Measurements from ENCODE around the gene CCS. TPM values are rescaled to one million over a fixed set of nuclear protein-coding genes. Genes with fewer than 3 reads are reported as not detected.

The CCS gene
- total RNA-seq, 3 donors from 2014 or later: 27.5 to 44.2 (median 33.1) TPM

DNA sequence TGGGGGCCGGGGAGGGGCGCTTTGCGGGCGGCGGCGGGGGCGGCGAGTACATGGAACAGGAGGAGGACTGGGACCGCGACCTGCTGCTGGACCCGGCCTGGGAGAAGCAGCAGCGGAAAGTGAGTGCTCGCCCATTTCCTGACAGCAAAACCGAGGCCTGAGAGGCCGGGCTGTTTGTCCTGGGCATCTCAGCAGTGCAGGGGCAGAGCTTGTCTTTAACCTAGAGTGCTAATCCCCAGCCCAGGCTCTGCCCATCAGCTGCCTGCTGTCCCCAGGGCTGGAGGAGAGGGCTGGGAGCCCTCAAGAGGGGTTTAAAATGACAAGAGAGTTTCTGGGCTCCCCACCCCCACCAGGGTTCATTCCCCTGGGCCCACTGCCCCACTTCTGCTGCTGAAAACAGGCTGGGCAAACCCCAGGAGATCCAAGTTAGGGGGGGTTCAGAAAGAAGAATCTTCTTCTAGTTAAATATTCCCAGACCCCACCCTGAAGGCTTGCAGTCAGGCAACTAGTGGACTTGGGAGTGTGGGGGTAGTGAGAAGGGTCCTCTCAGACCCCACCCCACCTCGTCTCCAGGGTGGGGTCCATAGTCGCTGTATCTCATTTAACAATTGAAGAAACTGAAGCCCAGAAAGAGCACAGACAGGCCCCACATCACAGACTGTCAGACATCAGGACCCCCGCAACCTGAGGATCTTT lies 45.9 kb upstream of the CCS start:
- no peak for DNase-seq (ENCODE audit: low spot score in 2 of 2)
- H3K4me3 ChIP-seq: peak overlapping the region; percentile 76 to 92 (median 79)
- no peaks in the 10 kb centered on the region for H3K27me3 ChIP-seq
- H3K4me1 ChIP-seq: no peaks in the 10 kb centered on the region
- no peaks in the 10 kb centered on the region for H3K9me3 ChIP-seq
- peak overlapping the region in 1 of 2 donors; percentile 44 for H3K27ac ChIP-seq
- intact Hi-C loops (cut with DNase I; ENCODE audit: low total_unique reads): no loop called here
- no peaks in the 10 kb centered on the region for H3K36me3 ChIP-seq
- no peak for TF ChIP-seq POLR2AphosphoS5 (IDR thresholded peaks at IDR 0.05)
- TF ChIP-seq, protein P1, sequence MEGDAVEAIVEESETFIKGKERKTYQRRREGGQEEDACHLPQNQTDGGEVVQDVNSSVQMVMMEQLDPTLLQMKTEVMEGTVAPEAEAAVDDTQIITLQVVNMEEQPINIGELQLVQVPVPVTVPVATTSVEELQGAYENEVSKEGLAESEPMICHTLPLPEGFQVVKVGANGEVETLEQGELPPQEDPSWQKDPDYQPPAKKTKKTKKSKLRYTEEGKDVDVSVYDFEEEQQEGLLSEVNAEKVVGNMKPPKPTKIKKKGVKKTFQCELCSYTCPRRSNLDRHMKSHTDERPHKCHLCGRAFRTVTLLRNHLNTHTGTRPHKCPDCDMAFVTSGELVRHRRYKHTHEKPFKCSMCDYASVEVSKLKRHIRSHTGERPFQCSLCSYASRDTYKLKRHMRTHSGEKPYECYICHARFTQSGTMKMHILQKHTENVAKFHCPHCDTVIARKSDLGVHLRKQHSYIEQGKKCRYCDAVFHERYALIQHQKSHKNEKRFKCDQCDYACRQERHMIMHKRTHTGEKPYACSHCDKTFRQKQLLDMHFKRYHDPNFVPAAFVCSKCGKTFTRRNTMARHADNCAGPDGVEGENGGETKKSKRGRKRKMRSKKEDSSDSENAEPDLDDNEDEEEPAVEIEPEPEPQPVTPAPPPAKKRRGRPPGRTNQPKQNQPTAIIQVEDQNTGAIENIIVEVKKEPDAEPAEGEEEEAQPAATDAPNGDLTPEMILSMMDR (IDR thresholded peaks at IDR 0.05): no peak
- no peak for TF ChIP-seq POLR2A (IDR thresholded peaks at IDR 0.05)

DNA sequence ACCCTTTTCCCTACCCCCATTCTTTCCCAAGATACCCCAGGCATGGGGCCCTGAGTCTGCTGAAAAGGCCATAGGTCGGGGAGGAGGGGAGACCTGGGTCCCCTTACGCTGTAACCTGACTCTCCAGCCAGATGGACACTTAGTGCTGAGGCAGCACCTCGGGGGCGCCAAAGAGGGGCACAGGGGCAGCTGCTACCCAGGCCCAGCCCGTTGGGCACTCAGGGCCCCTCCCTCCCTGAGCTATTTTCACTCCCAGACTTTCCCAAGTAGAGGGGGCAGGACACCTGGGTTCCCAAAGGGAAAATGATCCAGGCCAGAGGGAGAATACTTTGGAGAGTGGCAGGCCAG lies 45.3 kb upstream of the CCS start:
- Histone ChIP-seq H3K9me3 (no peaks in the 10 kb centered on the region), H3K27me3 (no peaks in the 10 kb centered on the region), H3K4me1 (no peaks in the 10 kb centered on the region), H3K27ac (peak overlapping the region in 1 of 2 donors; percentile 44), H3K4me3 (no peak overlapping the region), H3K36me3 (no peaks in the 10 kb centered on the region)
- no peak for TF ChIP-seq POLR2AphosphoS5 (IDR thresholded peaks at IDR 0.05)
- TF ChIP-seq POLR2A (IDR thresholded peaks at IDR 0.05): no peak
- TF ChIP-seq, protein P1 (IDR thresholded peaks at IDR 0.05): no peak
- no peak for DNase-seq (ENCODE audit: low spot score in 2 of 2)
- intact Hi-C loops (cut with DNase I; ENCODE audit: low total_unique reads): no loop called here

DNA sequence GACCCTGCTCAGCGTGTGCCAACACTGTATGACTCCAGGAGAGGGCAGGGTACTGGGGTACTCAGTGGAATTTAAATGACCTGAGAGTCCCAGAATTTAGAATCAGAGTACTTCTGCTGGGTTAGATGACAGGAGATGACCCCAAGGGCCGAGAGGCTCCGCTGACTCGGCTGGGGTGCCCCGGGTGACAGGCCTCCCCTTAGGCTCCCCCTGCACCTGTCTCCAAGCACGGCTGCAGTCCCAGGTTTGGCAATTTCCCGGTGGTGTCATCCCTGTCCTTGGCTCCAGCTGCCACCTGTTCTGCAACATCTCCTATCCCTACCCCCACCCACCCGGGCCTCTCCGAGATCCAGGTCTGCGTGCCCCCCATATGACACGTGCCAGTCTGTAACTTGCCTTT lies 44.9 kb upstream of the CCS start:
- H3K4me3 ChIP-seq: no peak overlapping the region
- H3K27ac ChIP-seq: no peak overlapping the region
- no peaks in the 10 kb centered on the region for H3K36me3 ChIP-seq
- TF ChIP-seq, protein P1 (IDR thresholded peaks at IDR 0.05): no peak
- TF ChIP-seq POLR2A (IDR thresholded peaks at IDR 0.05) (no peak), POLR2AphosphoS5 (IDR thresholded peaks at IDR 0.05) (no peak)
- no peak for DNase-seq (ENCODE audit: low spot score in 2 of 2)
- no peaks in the 10 kb centered on the region for H3K27me3 ChIP-seq
- intact Hi-C loops (cut with DNase I; ENCODE audit: low total_unique reads): no loop called here
- no peaks in the 10 kb centered on the region for H3K9me3 ChIP-seq
- H3K4me1 ChIP-seq: no peaks in the 10 kb centered on the region

DNA sequence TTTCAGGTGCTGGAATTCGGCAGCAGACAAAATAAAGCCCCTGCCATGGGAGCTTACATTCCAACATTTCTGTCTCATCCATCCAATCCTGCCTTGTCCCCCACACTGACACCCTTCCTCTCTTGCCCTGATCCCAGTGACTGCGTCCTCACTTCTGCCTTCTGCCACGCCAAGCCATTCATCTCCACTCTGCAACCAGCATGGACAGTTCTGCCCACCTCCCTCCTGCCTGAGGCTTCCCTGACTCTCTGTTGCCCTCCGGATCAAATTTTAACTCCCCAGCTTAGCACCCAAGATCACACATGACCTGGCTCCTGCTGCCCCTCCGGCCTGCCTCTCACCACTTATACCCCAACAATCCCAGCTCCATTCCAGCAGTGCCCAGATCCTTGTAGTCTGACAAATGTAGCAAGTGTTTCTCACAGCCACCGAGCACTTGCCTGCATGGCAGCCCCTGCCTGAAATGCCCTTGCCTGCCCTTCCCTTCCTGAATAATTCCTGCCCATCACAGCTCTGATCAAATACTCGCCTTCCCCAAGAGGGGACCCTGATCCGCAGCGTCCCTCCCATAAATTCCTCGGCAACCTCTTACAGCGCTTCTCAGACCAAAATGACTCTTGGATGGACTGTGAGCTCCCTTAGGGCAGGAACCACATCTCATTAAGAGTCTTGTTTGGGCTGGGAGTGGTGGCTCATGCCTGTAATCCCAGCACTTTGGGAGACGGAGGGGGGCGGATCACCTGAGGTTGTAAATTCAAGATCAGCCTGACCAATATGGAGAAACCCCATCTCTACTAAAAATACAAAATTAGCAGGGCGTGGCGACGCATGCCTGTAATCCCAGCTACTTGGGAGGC lies 44.0 kb upstream of the CCS start:
- TF ChIP-seq, protein P1 (IDR thresholded peaks at IDR 0.05): no peak
- TF ChIP-seq POLR2AphosphoS5 (IDR thresholded peaks at IDR 0.05) (no peak), POLR2A (IDR thresholded peaks at IDR 0.05) (no peak)
- intact Hi-C loops (cut with DNase I; ENCODE audit: low total_unique reads): no loop called here
- DNase-seq (ENCODE audit: low spot score in 2 of 2): no peak
- Histone ChIP-seq H3K36me3 (no peaks in the 10 kb centered on the region), H3K9me3 (no peaks in the 10 kb centered on the region), H3K4me1 (no peaks in the 10 kb centered on the region), H3K4me3 (no peak overlapping the region), H3K27me3 (no peaks in the 10 kb centered on the region), H3K27ac (no peak overlapping the region)

DNA sequence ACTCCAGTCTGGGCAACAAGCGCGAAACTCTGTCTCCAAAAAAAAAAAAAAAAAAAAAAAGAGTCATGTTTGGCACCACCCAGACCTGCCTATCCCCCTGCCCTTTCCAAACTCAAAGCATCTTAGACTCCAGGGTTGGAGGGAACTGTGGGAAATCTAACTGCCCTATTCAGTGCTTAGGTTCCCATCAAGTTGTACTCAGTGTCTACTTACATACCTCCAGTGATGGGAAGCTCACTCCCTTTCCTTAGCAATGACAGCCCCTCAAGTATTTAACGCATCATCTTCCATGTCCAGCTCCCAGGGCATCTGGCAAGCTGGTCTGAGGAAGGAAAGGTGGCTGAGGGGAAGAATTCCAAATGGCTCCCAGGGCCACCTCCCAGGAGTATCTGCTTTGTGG lies 43.3 kb upstream of the CCS start:
- Histone ChIP-seq H3K27ac (no peak overlapping the region), H3K9me3 (no peaks in the 10 kb centered on the region), H3K4me3 (no peak overlapping the region), H3K4me1 (no peaks in the 10 kb centered on the region), H3K27me3 (no peaks in the 10 kb centered on the region), H3K36me3 (no peaks in the 10 kb centered on the region)
- no peak for DNase-seq (ENCODE audit: low spot score in 2 of 2)
- intact Hi-C loops (cut with DNase I; ENCODE audit: low total_unique reads): no loop called here
- TF ChIP-seq POLR2AphosphoS5 (IDR thresholded peaks at IDR 0.05) (no peak), POLR2A (IDR thresholded peaks at IDR 0.05) (no peak)
- TF ChIP-seq, protein P1 (IDR thresholded peaks at IDR 0.05): no peak
